ENCODE data around the gene SH3BP4. TPM values are rescaled to one million over a fixed set of nuclear protein-coding genes. Genes with fewer than 3 reads are reported as not detected.

Gene SH3BP4
- total RNA-seq, 1 donor = 49.7 TPM

DNA sequence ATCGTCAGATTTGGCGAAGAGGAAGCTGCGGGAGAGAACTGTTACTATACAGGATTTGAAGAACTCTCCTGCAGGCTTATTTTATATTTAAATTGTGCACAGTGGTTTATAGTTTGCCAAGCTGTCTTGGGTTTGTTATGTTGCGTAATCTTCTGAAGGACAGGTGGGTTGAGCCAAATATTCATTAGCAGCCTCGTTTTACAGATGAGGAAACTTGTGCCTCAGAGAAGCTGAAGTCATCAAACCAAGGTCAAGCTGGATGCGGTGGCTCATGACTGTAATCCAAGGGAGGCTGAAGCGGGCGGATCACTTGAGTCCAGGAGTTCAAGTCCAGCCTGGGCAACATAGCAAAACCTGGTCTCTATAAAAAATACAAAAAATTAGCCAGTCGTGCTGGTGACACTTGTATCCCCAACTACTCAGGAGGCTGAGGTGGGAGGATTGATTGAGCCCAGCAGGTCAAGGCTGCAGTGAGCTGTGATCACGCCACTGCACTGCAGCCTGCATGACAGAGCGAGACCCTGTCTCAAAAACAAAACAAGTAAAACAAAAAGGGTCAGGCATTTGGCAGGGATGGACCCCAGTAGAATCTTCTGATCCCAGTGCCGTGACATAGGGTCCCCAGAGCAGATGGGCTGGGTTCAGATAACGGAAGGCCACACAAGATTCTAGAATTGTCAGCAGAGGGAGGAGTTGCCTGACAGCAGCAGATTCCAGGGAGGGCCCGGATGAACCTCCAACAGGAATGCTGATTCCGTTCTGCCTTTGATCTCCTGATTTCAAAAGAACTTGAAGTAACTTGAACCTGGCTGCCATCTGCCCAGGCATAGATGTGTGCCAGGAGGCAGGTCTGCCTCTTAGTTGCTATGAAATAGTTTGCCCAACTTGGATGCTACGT, 50.6 kb downstream of the SH3BP4 start:
- TF ChIP-seq, protein P1, sequence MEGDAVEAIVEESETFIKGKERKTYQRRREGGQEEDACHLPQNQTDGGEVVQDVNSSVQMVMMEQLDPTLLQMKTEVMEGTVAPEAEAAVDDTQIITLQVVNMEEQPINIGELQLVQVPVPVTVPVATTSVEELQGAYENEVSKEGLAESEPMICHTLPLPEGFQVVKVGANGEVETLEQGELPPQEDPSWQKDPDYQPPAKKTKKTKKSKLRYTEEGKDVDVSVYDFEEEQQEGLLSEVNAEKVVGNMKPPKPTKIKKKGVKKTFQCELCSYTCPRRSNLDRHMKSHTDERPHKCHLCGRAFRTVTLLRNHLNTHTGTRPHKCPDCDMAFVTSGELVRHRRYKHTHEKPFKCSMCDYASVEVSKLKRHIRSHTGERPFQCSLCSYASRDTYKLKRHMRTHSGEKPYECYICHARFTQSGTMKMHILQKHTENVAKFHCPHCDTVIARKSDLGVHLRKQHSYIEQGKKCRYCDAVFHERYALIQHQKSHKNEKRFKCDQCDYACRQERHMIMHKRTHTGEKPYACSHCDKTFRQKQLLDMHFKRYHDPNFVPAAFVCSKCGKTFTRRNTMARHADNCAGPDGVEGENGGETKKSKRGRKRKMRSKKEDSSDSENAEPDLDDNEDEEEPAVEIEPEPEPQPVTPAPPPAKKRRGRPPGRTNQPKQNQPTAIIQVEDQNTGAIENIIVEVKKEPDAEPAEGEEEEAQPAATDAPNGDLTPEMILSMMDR (IDR thresholded peaks at IDR 0.05; ENCODE audit: insufficient read depth, low read length) = no peak
- no peak overlapping the region for H3K4me3 ChIP-seq (ENCODE audit: low read depth, low read length)
- peak; percentile 77 for DNase-seq (ENCODE audit: low read depth)

DNA sequence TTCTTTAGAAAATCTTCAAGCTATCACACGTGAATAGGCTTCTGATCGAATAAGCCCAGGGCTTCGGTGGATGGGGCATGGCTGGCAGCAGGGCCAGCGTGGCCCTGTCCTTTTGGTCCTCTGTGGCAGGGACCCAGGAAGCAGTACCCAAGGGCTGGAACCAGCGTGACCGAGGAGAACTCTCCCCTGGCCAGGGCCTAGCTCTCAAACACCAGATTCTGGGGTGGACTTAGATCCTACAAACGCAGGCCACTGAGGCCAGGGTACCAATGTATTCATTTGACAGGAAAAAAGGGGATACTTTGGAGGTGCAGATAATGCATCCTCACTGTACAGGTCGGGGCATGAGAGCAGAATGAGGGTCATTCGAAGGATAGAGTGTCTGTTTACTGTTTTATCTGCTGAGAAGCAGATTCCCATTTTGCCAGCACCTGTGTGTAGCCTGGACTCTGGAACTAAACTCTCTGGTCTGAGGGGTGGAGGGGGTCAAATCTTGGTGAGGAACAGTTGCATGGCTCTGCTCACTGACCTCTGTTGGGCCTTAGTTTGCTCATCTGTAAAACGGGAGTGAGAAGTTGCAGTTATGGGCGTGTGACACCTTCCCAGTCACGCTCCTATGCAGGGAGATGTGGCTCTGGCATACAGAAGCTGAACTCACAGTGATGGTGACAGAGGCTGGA, 51.4 kb downstream of the SH3BP4 start:
- no peak for DNase-seq (ENCODE audit: low read depth)
- TF ChIP-seq, protein P1 (IDR thresholded peaks at IDR 0.05; ENCODE audit: insufficient read depth, low read length) = no peak

DNA sequence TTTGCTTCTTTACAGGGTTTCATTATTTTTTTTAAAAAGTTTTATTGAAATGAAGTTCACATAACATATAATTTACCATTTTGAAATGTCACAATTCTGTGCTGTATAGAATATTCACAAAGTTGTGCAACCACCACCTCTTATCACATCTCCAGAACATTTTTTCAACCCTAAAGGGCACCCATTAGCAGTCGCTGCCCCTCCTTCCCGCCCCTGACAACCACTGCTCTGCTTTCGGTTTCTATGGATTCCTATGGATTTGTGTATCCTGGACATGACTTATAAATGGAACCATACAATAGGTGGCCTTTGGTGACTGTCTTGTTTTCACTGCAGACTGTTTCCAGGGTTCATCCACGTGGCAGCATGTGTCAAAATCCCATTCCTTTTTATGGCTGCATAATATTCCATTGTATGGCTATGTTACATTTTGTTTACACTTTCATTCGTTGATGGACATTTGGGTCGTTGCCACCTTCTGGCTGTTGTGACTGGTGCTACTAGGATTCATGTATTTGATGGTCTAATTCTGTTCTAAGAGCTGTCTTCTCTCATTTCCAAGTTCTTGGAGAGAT, 52.6 kb downstream of the SH3BP4 start:
- TF ChIP-seq, protein P1 (IDR thresholded peaks at IDR 0.05; ENCODE audit: insufficient read depth, low read length) = no peak
- DNase-seq (ENCODE audit: low read depth) = no peak

More for the DNA sequence above, 51.4 kb downstream of the SH3BP4 start:
- no peak overlapping the region for H3K4me3 ChIP-seq (ENCODE audit: low read depth, low read length)

DNA sequence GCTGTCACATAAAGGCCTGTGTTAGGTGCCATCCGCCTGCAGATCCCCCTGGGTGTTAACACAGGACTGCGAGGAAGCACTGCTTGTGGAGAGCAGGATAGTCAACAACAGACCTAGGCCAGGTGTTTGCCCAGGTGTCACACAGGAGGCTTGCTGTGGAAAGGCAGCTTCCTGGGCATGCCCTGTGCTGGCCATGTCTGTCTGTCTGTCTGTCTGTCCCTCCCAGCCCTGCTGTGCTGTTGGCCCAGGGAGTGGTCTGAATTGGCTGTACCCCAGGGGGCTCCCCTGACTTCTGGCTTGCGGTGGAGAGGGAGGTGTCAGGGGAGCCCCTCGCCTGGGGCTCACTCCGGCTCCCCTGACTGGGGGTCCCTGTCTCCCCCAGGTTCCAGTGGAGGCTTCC, 53.2 kb downstream of the SH3BP4 start:
- no peak for DNase-seq (ENCODE audit: low read depth)
- H3K4me3 ChIP-seq (ENCODE audit: low read depth, low read length) = no peak overlapping the region
- TF ChIP-seq, protein P1 (IDR thresholded peaks at IDR 0.05; ENCODE audit: insufficient read depth, low read length) = no peak

More for the DNA sequence above, 52.6 kb downstream of the SH3BP4 start:
- H3K4me3 ChIP-seq (ENCODE audit: low read depth, low read length) = no peak overlapping the region

DNA sequence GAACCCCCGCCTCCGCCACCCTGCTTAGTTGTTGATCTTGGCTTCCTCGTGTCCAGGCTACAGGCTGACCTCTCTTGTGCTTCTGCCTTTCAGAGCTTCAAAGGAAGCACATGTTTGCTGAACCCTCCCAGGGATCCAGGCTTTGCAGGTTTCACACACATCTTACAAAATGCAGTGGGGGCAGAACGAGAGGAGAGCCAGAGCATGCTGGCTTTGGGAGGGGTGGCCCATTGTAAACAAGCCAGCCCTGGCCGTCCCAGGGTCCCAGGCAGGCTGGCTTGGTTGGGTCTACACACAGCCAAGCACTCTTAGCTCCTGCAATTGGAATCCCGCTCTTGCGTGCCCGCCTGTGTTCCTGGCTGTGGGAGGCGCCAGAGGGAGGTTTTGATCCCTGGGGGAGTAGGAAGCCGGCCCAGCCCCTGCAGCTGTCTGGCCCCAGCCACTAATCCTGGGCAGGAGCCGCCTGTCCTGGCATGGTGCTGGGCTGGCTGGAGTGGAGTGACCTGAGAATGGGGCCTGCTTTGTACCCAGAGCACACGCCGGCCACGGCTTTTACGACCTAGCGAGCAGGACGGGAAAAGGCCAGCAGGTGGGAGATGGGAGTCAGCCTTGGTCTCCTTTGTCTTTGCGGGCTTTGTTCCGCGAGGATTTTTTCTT, 53.9 kb downstream of the SH3BP4 start:
- no peak overlapping the region for H3K4me3 ChIP-seq (ENCODE audit: low read depth, low read length)

DNA sequence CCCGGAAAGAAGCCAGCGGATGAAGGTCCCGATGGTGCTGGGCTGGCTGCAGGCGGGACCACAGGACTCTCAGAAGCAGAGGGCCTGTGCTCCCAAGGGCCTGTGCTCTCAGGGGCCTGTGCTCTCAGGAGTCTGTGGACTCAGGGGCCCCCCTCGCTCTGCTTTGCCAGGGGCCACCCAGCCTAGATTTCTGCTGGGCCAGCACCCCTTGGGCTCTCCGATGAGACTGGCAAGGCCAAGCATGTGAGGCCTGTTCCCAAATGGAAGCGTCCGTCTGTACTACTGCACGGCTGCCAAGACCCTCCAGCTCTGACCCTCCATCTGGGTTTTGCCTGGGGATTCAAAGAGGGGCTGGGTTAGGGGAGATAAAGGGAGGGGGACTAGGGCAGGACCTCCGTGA, 54.6 kb downstream of the SH3BP4 start:
- DNase-seq (ENCODE audit: low read depth) = no peak
- TF ChIP-seq, protein P1 (IDR thresholded peaks at IDR 0.05; ENCODE audit: insufficient read depth, low read length) = no peak
- H3K4me3 ChIP-seq (ENCODE audit: low read depth, low read length) = no peak overlapping the region

More for the DNA sequence above, 53.9 kb downstream of the SH3BP4 start:
- DNase-seq (ENCODE audit: low read depth) = peak; percentile 43
- TF ChIP-seq, protein P1 (IDR thresholded peaks at IDR 0.05; ENCODE audit: insufficient read depth, low read length) = no peak

All from fibroblast of the aortic adventitia (primary cell).